Measurements from ENCODE around the gene SETBP1.

GRCh38 chr18:44786257-44786656 is 105.6 kb downstream of the SETBP1 start:
- no peak for TF ChIP-seq CTCF (IDR thresholded peaks at IDR 0.05)
- TF ChIP-seq POLR2AphosphoS5 (IDR thresholded peaks at IDR 0.05): no peak
- TF ChIP-seq POLR2A (IDR thresholded peaks at IDR 0.05): no peak
- TF ChIP-seq EP300 (IDR thresholded peaks at IDR 0.05): no peak

All from stomach (tissue), 4 donors.